ENCODE measurements around the gene SLC44A1. TPM values are rescaled to one million over a fixed set of nuclear protein-coding genes. Genes with fewer than 3 reads are reported as not detected.

The SLC44A1 gene
- total RNA-seq, 1 donor from 2014 or later = 48.7 TPM

DNA sequence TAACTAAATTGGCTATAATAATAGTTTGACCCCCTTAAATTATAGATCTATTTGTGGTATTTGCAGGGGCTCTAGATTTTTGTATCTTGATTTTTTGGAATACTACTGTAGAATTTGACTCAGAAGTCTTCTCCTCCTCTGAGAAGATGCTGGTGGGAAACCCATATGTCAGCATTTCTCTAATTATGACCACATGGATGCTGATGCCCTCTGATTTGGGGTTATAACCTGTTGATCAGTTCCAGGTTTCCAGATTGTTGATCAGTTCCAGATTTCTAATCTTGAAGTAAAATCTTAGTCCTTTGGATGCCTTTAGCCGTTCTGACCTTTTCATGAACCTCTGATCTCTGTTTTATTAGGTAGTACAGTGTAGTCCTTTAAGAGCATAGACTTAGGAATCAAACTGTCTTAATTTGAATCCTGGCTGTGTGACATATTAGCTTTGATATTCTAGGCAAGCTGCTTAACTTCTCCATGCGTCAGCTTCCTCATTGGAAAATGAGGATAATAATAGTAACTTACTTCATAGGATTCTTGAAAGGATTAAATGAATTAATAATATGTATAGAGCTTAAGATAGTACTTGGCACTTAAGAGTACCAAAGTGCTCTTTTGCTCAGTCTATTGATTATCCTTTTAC is 211.5 kb downstream of the SLC44A1 start:
- peaks cover 11% of the 10 kb centered on the region for H3K36me3 Mint-ChIP-seq (ENCODE audit: insufficient read depth)
- peaks cover 49% of the 10 kb centered on the region for H3K4me1 Mint-ChIP-seq (ENCODE audit: low read depth)
- no peak for TF ChIP-seq CTCF (IDR thresholded peaks at IDR 0.05; ENCODE audit: unreplicated experiment)
- no peak overlapping the region for H3K4me3 Mint-ChIP-seq (ENCODE audit: low read depth)
- no peak overlapping the region for H3K27ac Mint-ChIP-seq
- no peak for DNase-seq (ENCODE audit: low spot score, unreplicated experiment)
- no peaks in the 10 kb centered on the region for H3K27me3 Mint-ChIP-seq
- peaks cover 4% of the 10 kb centered on the region for H3K9me3 Mint-ChIP-seq (ENCODE audit: low read depth)

DNA sequence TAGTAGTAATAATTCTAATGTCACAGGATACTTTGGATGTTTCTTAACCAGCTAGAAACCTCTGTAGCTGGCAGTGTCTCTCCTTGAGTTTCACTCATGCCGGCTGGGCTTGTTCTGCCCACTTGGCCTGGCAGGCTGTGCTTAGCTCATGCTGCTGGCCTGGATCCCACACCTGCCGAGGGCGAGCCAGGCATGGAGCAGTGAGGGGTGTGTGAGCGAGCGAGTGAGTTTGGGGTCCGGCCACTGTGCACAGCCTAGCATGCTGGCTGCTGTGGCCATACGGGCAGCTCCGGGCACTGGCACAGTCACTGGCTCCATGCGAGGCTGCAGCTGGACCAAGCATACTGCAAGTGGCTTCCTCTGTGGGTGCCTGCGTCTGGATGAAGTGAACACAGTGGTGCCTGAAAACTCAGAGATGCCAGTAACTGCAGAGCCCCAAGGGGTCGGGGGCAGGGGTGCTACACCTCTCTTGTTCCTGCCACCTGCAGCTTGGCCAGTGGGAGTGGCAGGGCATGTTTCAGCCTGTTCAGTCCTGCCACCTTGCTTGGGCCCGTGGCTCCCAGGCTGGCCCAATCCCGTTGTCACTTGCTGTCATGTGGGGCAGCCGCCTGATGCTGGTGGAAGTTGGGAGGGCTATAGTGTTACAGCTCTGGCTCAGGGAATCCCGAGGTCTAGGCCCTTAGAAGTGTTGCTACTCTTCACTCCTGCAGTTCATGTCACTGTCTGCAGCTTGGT is 213.3 kb downstream of the SLC44A1 start:
- Mint-ChIP-seq H3K4me1 (ENCODE audit: low read depth) (peaks cover 37% of the 10 kb centered on the region), H3K4me3 (ENCODE audit: low read depth) (no peak overlapping the region), H3K27me3 (no peaks in the 10 kb centered on the region), H3K9me3 (ENCODE audit: low read depth) (peaks cover 4% of the 10 kb centered on the region), H3K27ac (no peak overlapping the region), H3K36me3 (ENCODE audit: insufficient read depth) (peaks cover 12% of the 10 kb centered on the region)
- no peak for DNase-seq (ENCODE audit: low spot score, unreplicated experiment)
- TF ChIP-seq CTCF (IDR thresholded peaks at IDR 0.05; ENCODE audit: unreplicated experiment) = no peak

- Mint-ChIP-seq H3K9me3 (ENCODE audit: low read depth) (peaks cover 4% of the 10 kb centered on the region), H3K36me3 (ENCODE audit: insufficient read depth) (peaks cover 12% of the 10 kb centered on the region)
Measured at GRCh38 chr9:105458404-105458803, 214.0 kb downstream of the SLC44A1 start.

DNA sequence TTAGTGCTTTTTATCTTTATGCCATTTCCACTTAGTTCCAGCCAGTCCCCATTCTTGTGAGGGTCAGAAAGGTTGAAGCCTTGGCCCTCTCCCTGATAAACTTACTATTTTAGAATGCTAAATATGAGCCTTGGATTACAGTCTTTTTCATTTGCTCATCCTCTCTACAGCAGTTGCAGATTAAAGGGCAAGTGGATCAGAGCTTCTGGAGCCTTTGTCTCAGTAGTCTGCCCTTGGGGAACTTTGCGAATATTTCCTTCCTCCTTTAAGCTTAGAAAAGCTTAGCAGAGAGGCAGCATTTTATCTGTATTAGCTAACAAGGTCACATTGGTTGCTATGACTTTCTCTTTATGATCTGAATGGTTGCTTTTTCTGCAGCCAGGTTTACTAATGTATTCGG is 214.9 kb downstream of the SLC44A1 start:
- Mint-ChIP-seq H3K27me3 (no peaks in the 10 kb centered on the region), H3K9me3 (ENCODE audit: low read depth) (peaks cover 6% of the 10 kb centered on the region), H3K4me3 (ENCODE audit: low read depth) (no peak overlapping the region), H3K27ac (peak overlapping the region; percentile 19), H3K4me1 (ENCODE audit: low read depth) (peaks cover 35% of the 10 kb centered on the region), H3K36me3 (ENCODE audit: insufficient read depth) (peaks cover 17% of the 10 kb centered on the region)
- no peak for TF ChIP-seq CTCF (IDR thresholded peaks at IDR 0.05; ENCODE audit: unreplicated experiment)
- no peak for DNase-seq (ENCODE audit: low spot score, unreplicated experiment)

More at GRCh38 chr9:105458404-105458803, 214.0 kb downstream of the SLC44A1 start:
- DNase-seq (ENCODE audit: low spot score, unreplicated experiment) = no peak
- Mint-ChIP-seq H3K4me3 (ENCODE audit: low read depth) (no peak overlapping the region), H3K27ac (no peak overlapping the region), H3K4me1 (ENCODE audit: low read depth) (peaks cover 36% of the 10 kb centered on the region), H3K27me3 (no peaks in the 10 kb centered on the region)
- TF ChIP-seq CTCF (IDR thresholded peaks at IDR 0.05; ENCODE audit: unreplicated experiment) = no peak

DNA sequence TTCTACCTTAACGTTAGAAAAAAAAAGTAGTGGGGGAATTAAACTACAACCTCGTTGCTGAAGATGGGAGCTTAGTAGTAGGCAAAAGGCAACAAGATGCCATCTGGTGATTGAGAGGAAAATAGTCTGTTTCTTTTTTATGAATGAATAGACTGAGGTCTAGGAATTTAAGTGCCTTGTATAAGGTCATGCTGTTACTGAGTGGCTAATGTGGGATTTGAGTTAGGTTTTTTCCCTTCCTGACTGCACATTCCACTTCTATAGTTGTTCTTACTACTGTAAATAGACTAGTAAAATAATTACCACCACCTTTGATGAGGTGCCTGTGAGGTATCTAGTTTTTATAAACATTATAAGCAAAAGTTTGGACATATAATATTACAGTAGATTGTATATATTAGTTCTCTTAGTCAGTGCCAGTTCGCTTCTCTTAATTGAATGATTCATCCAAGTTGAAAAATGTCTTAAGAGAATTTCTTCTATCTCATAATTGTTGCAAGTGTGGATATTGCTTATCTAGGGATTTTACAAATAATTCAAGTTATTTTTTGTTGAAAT is 222.5 kb downstream of the SLC44A1 start:
- no peak for TF ChIP-seq CTCF (IDR thresholded peaks at IDR 0.05; ENCODE audit: unreplicated experiment)
- Mint-ChIP-seq H3K4me3 (ENCODE audit: low read depth) (no peak overlapping the region), H3K9me3 (ENCODE audit: low read depth) (peaks cover 25% of the 10 kb centered on the region), H3K36me3 (ENCODE audit: insufficient read depth) (peaks cover 61% of the 10 kb centered on the region), H3K27ac (peak overlapping the region; percentile 3), H3K27me3 (no peaks in the 10 kb centered on the region), H3K4me1 (ENCODE audit: low read depth) (peaks cover 2% of the 10 kb centered on the region)
- no peak for DNase-seq (ENCODE audit: low spot score, unreplicated experiment)
